GM06990 (cell line): ENCODE data around the gene ZBTB7C.

Source experiments
- DNase-seq: peaks from one replicate; pipeline ENCODE4 v3.0.0-alpha.2; 2011; ENCODE audit not compliant: insufficient read length; ENCODE audit errors: extremely low read depth
- H3K27me3 ChIP-seq: replicated peaks from 2 replicates; pipeline ENCODE4 v1.6.0; 2011; ENCODE audit warnings: low read length; ENCODE audit not compliant: control insufficient read depth, insufficient read depth
- H3K36me3 ChIP-seq: 2 replicates; pipeline ENCODE4 v1.5.1; 2011; ENCODE audit warnings: low read length; ENCODE audit not compliant: control insufficient read depth, insufficient read depth
- H3K4me3 ChIP-seq: replicated peaks from 2 replicates; pipeline ENCODE4 v1.5.1; 2011; ENCODE audit warnings: low read depth, mild to moderate bottlenecking, control low read depth, low read length
- TF ChIP-seq, protein P1 (sequence below): IDR thresholded peaks from 2 replicates; pipeline ENCODE4 v1.5.1; 2011; ENCODE audit warnings: low read length, control low read depth, mild to moderate bottlenecking, inconsistent platforms; ENCODE audit not compliant: insufficient read depth, poor library complexity, severe bottlenecking

The ZBTB7C gene

GRCh38 chr18:48347756-48348326, 61.3 kb downstream of the ZBTB7C start:
- no peaks in the 10 kb centered on the region; the same call in 1 of the 2 replicates for H3K27me3 ChIP-seq
- no peak overlapping the region for H3K4me3 ChIP-seq
- no peaks in the 10 kb centered on the region for H3K36me3 ChIP-seq
- no peak for DNase-seq
- TF ChIP-seq, protein P1, sequence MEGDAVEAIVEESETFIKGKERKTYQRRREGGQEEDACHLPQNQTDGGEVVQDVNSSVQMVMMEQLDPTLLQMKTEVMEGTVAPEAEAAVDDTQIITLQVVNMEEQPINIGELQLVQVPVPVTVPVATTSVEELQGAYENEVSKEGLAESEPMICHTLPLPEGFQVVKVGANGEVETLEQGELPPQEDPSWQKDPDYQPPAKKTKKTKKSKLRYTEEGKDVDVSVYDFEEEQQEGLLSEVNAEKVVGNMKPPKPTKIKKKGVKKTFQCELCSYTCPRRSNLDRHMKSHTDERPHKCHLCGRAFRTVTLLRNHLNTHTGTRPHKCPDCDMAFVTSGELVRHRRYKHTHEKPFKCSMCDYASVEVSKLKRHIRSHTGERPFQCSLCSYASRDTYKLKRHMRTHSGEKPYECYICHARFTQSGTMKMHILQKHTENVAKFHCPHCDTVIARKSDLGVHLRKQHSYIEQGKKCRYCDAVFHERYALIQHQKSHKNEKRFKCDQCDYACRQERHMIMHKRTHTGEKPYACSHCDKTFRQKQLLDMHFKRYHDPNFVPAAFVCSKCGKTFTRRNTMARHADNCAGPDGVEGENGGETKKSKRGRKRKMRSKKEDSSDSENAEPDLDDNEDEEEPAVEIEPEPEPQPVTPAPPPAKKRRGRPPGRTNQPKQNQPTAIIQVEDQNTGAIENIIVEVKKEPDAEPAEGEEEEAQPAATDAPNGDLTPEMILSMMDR: no peak

- no peak overlapping the region for H3K4me3 ChIP-seq
- TF ChIP-seq, protein P1: peak; percentile 21
- no peak for DNase-seq
- H3K27me3 ChIP-seq: peaks cover 2% of the 10 kb centered on the region
- no peaks in the 10 kb centered on the region for H3K36me3 ChIP-seq
These were observed 63.6 kb downstream of the ZBTB7C start for GRCh38 chr18:48345596-48345995.

DNA sequence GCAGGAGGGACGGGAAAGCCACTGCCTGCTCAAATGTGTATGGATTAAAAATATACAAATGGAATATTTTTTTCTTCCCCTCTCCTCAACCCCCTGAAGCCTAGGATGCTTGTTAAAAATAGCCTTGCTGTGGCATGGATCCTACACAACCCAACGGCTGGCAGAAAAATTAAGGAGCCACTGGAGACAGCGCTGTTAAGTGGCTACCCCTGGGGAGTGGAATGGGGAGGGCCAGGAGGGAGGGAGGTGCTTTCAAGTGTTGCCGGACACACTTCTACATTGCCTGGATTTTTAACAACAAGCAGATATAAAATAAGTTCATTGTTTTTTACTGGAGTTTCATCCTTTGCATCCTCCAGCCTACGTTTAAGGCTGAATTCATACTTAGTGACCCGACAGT, 66.6 kb downstream of the ZBTB7C start:
- Histone ChIP-seq H3K27me3 (peaks cover 3% of the 10 kb centered on the region), H3K4me3 (no peak overlapping the region), H3K36me3 (no peaks in the 10 kb centered on the region)
- no peak for DNase-seq
- TF ChIP-seq, protein P1: no peak

DNA sequence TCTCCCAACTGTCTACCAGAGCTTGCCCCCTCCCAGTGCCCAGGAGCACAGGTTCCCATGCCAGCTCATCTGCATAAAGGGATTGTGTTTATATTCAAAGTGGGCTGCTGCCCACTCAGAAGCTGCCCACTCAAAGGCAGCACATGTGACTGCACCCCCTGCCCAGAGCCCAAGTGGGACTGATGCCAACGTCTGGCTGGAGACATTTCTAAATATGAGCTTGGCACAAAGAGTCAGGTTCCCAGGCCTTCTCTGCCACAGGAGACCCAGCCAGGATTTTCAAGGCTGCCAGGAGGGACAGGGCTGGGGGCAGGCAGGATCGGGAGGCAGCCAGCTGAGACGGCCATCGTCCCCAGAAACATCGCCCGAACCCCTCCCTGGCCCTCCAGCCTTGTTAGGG, 67.1 kb downstream of the ZBTB7C start:
- no peaks in the 10 kb centered on the region for H3K36me3 ChIP-seq
- TF ChIP-seq, protein P1: no peak
- no peak overlapping the region for H3K4me3 ChIP-seq
- peaks cover 3% of the 10 kb centered on the region for H3K27me3 ChIP-seq
- no peak for DNase-seq

- DNase-seq: no peak
- TF ChIP-seq, protein P1: no peak
- Histone ChIP-seq H3K27me3 (peaks cover 3% of the 10 kb centered on the region), H3K4me3 (no peak overlapping the region), H3K36me3 (no peaks in the 10 kb centered on the region)
These were observed 68.6 kb downstream of the ZBTB7C start for GRCh38 chr18:48340560-48340959.

GRCh38 chr18:48339692-48340091, 69.5 kb downstream of the ZBTB7C start:
- peaks cover 3% of the 10 kb centered on the region for H3K27me3 ChIP-seq
- H3K36me3 ChIP-seq: no peaks in the 10 kb centered on the region
- TF ChIP-seq, protein P1: no peak
- no peak for DNase-seq
- no peak overlapping the region for H3K4me3 ChIP-seq
